Lower lobe of right lung (tissue), 2 donors: Measurements from ENCODE around the gene ST7. TPM values are rescaled to one million over a fixed set of nuclear protein-coding genes. Genes with fewer than 3 reads are reported as not detected.

Source experiments
- ATAC-seq, 2 donors: fragments of 200-7000 bp; cut with Tn5 transposase; one replicate each; pipeline ENCODE4 v1.9.1; 2020 to 2022; ENCODE audit warnings: mild to moderate bottlenecking in 2 of 2, moderate library complexity in 2 of 2
- DNase-seq: peaks from one replicate; pipeline ENCODE4 v3.0.0-alpha.2; 2020
- H3K27ac ChIP-seq: fragments of 200-600 bp; one replicate; pipeline ENCODE4 v1.8.0; 2022
- H3K27me3 ChIP-seq: fragments of 200-600 bp; one replicate; pipeline ENCODE4 v1.8.0; 2022; ENCODE audit warnings: low read depth
- H3K36me3 ChIP-seq: fragments of 200-600 bp; one replicate; pipeline ENCODE4 v1.8.0; 2022; ENCODE audit warnings: mild to moderate bottlenecking
- H3K4me1 ChIP-seq: fragments of 200-600 bp; one replicate; pipeline ENCODE4 v1.8.0; 2022
- H3K4me3 ChIP-seq: fragments of 200-600 bp; one replicate; pipeline ENCODE4 v1.8.0; 2022; ENCODE audit warnings: mild to moderate bottlenecking
- H3K9me3 ChIP-seq: fragments of 200-600 bp; one replicate; pipeline ENCODE4 v1.8.0; 2022
- CTCF ChIP-seq: fragments of 200-600 bp; IDR thresholded peaks from one replicate; pipeline ENCODE4 v1.8.0; 2022; ENCODE audit warnings: antibody characterized with exemption, mild to moderate bottlenecking
- intact Hi-C: fragments of 100-400 bp; cut with DNase I; formaldehyde crosslinking; loops from one replicate; pipeline ENCODE4 v1.11.0; 2022
- total RNA-seq: library from RNA; stranded (reverse); fragmentation: NEBNext Ultra II Directional; extraction: Animal tissue kit (Norgen Biotek cat#: 25700); gene quantifications from one replicate; pipeline ENCODE4 v1.2.1, GENCODE V29; 2021
- donor health status: DM: no; HTN: yes; CAD: no; lungs with severe emphysema.

Gene ST7
- total RNA-seq, 1 donor from 2014 or later, result 51.1 TPM

- H3K27me3 ChIP-seq, result no peaks in the 10 kb centered on the region
- ATAC-seq (no peak), DNase-seq (no peak)
- H3K9me3 ChIP-seq, result no peaks in the 10 kb centered on the region
- H3K36me3 ChIP-seq, result no peaks in the 10 kb centered on the region
- H3K27ac ChIP-seq, result no peak overlapping the region
- no peak overlapping the region for H3K4me3 ChIP-seq
- peaks cover 22% of the 10 kb centered on the region for H3K4me1 ChIP-seq
- TF ChIP-seq CTCF, result no peak
- intact Hi-C loops, result no loop called here
Observed at GRCh38 chr7:117043108-117043825, 90.0 kb downstream of the ST7 start.

- ATAC-seq (no peak), DNase-seq (no peak)
- Histone ChIP-seq H3K36me3 (no peaks in the 10 kb centered on the region), H3K4me3 (no peak overlapping the region), H3K4me1 (peaks cover 22% of the 10 kb centered on the region), H3K27ac (no peak overlapping the region), H3K27me3 (no peaks in the 10 kb centered on the region), H3K9me3 (no peaks in the 10 kb centered on the region)
- intact Hi-C loops, result no loop called here
- TF ChIP-seq CTCF, result no peak
Observed at GRCh38 chr7:117044664-117045063, 91.4 kb downstream of the ST7 start.

GRCh38 chr7:117045927-117046710 is 92.8 kb downstream of the ST7 start:
- H3K4me1 ChIP-seq, result peaks cover 22% of the 10 kb centered on the region
- H3K36me3 ChIP-seq, result no peaks in the 10 kb centered on the region
- intact Hi-C loops, result no loop called here
- DNase-seq (no peak), ATAC-seq (no peak)
- no peaks in the 10 kb centered on the region for H3K9me3 ChIP-seq
- H3K27me3 ChIP-seq, result no peaks in the 10 kb centered on the region
- H3K4me3 ChIP-seq, result no peak overlapping the region
- no peak overlapping the region for H3K27ac ChIP-seq
- no peak for TF ChIP-seq CTCF

- no peak for TF ChIP-seq CTCF
- peaks cover 22% of the 10 kb centered on the region for H3K4me1 ChIP-seq
- no peak overlapping the region for H3K4me3 ChIP-seq
- H3K27me3 ChIP-seq, result no peaks in the 10 kb centered on the region
- DNase-seq (no peak), ATAC-seq (no peak)
- no peaks in the 10 kb centered on the region for H3K36me3 ChIP-seq
- no peaks in the 10 kb centered on the region for H3K9me3 ChIP-seq
- intact Hi-C loops, result no loop called here
- H3K27ac ChIP-seq, result no peak overlapping the region
Observed at GRCh38 chr7:117047496-117047895, 94.2 kb downstream of the ST7 start.

- intact Hi-C loops, result no loop called here
- ATAC-seq (no peak), DNase-seq (no peak)
- Histone ChIP-seq H3K4me3 (no peak overlapping the region), H3K9me3 (no peaks in the 10 kb centered on the region), H3K27ac (no peak overlapping the region), H3K36me3 (no peaks in the 10 kb centered on the region), H3K4me1 (peaks cover 22% of the 10 kb centered on the region), H3K27me3 (no peaks in the 10 kb centered on the region)
- TF ChIP-seq CTCF, result no peak
Observed at GRCh38 chr7:117048114-117048866, 95.0 kb downstream of the ST7 start.
